H4 (cell line): ENCODE results near the gene ASB5. TPM values are rescaled to one million over a fixed set of nuclear protein-coding genes. Genes with fewer than 3 reads are reported as not detected.
A peak's percentile ranks its signal among the peaks of the same experiment; 100 is the strongest.
"Not testable (repeated sequence)": the region's sequence is repeated elsewhere in the genome, so short reads cannot be mapped to it uniquely, and the experiment has no call there.

Experiments used
- DNase-seq: peaks from one replicate; pipeline ENCODE4 v3.0.0-alpha.2; 2015; ENCODE audit warnings: low spot score
- total RNA-seq: library from RNA; depleted of rRNA; stranded (reverse); fragments of >200 nt; shearing (Covaris generic); gene quantifications from 2 replicates; pipeline ENCODE4 v1.2.3, GENCODE V29; 2014; rRNA removed

ASB5 gene
- total RNA-seq, result 0.10 and 0.37 TPM in 2 replicates

GRCh38 chr4:176268963-176269362 is at the start of gene ASB5:
TSS of gene ASB5 (minus strand) at chr4:176269222. CDS start at chr4:176269108, 114 bp downstream.
- no peak for DNase-seq

GRCh38 chr4:176313596-176314336 is 44.7 kb upstream of the ASB5 start:
- no peak for DNase-seq

GRCh38 chr4:176309772-176310171 is 40.8 kb upstream of the ASB5 start:
- no peak for DNase-seq

GRCh38 chr4:176309046-176309445 is 40.0 kb upstream of the ASB5 start:
- DNase-seq, result no peak

GRCh38 chr4:176308441-176308840 is 39.4 kb upstream of the ASB5 start:
- DNase-seq, result no peak

GRCh38 chr4:176307666-176307930 is 38.6 kb upstream of the ASB5 start:
- DNase-seq, result no peak

- DNase-seq, result no peak
Observed at GRCh38 chr4:176306837-176307665, 38.0 kb upstream of the ASB5 start.

- no peak for DNase-seq
Observed at GRCh38 chr4:176303938-176304337, 34.9 kb upstream of the ASB5 start.

- DNase-seq, result peak; percentile 53
Observed at GRCh38 chr4:176302283-176303275, 33.6 kb upstream of the ASB5 start.

- no peak for DNase-seq
Observed at GRCh38 chr4:176300565-176300964, 31.5 kb upstream of the ASB5 start.

- no peak for DNase-seq
Observed at GRCh38 chr4:176300036-176300435, 31.0 kb upstream of the ASB5 start.

- no peak for DNase-seq
Observed at GRCh38 chr4:176298664-176299063, 29.6 kb upstream of the ASB5 start.

GRCh38 chr4:176295907-176296306 is 26.9 kb upstream of the ASB5 start:
- DNase-seq, result not testable (repeated sequence)

- no peak for DNase-seq
Observed at GRCh38 chr4:176293660-176294059, 24.6 kb upstream of the ASB5 start.

- no peak for DNase-seq
Observed at GRCh38 chr4:176292920-176293319, 23.9 kb upstream of the ASB5 start.

GRCh38 chr4:176291748-176292147 is 22.7 kb upstream of the ASB5 start:
- no peak for DNase-seq

- no peak for DNase-seq
Observed at GRCh38 chr4:176290520-176290919, 21.5 kb upstream of the ASB5 start.

GRCh38 chr4:176289561-176289960 is 20.5 kb upstream of the ASB5 start:
- no peak for DNase-seq

GRCh38 chr4:176288020-176288419 is 19.0 kb upstream of the ASB5 start:
- no peak for DNase-seq

GRCh38 chr4:176287546-176287945 is 18.5 kb upstream of the ASB5 start:
- DNase-seq, result no peak

- DNase-seq, result no peak
Observed at GRCh38 chr4:176286728-176287127, 17.7 kb upstream of the ASB5 start.

- DNase-seq, result not testable (repeated sequence)
Observed at GRCh38 chr4:176279560-176279959, 10.5 kb upstream of the ASB5 start.
